GM23248 (cell line): ENCODE results near the gene SIVA1. TPM values are rescaled to one million over a fixed set of nuclear protein-coding genes. Genes with fewer than 3 reads are reported as not detected.

Source experiments
- DNase-seq: peaks from one replicate; pipeline ENCODE4 v3.0.0-alpha.2; 2015
- H2AFZ ChIP-seq: fragments of 200-600 bp; sonication (generic); 2 replicates; pipeline ENCODE4 v1.6.1; 2016; ENCODE audit warnings: antibody characterized with exemption
- H3F3A ChIP-seq: fragments of 200-600 bp; sonication (generic); 2 replicates; pipeline ENCODE4 v1.6.1; 2016; ENCODE audit warnings: mild to moderate bottlenecking, antibody characterized with exemption, mixed run types; ENCODE audit not compliant: insufficient read depth
- H3K27ac ChIP-seq: fragments of 200-600 bp; sonication (generic); 2 replicates; pipeline ENCODE4 v1.5.1; 2016; ENCODE audit warnings: mild to moderate bottlenecking
- H3K27me3 ChIP-seq: fragments of 200-600 bp; sonication (generic); replicated peaks from 2 replicates; pipeline ENCODE4 v1.6.1; 2016; ENCODE audit warnings: mild to moderate bottlenecking; ENCODE audit not compliant: insufficient read depth
- H3K36me3 ChIP-seq: fragments of 200-600 bp; sonication (generic); 2 replicates; pipeline ENCODE4 v1.6.1; 2016; ENCODE audit warnings: low read depth, mild to moderate bottlenecking
- H3K4me1 ChIP-seq: fragments of 200-600 bp; sonication (generic); 2 replicates; pipeline ENCODE4 v1.6.1; 2016; ENCODE audit warnings: mild to moderate bottlenecking; ENCODE audit not compliant: insufficient read depth
- H3K4me2 ChIP-seq: fragments of 200-600 bp; sonication (generic); one replicate; pipeline ENCODE4 v1.6.1; 2016; ENCODE audit warnings: mild to moderate bottlenecking; ENCODE audit not compliant: unreplicated experiment
- H3K4me3 ChIP-seq: fragments of 200-600 bp; sonication (generic); 2 replicates; pipeline ENCODE4 v1.5.1; 2016; ENCODE audit warnings: mild to moderate bottlenecking
- H3K79me2 ChIP-seq: fragments of 200-600 bp; sonication (generic); 2 replicates; pipeline ENCODE4 v1.6.1; 2016; ENCODE audit warnings: mild to moderate bottlenecking; ENCODE audit not compliant: insufficient read depth
- H3K9ac ChIP-seq: fragments of 200-600 bp; sonication (generic); 2 replicates; pipeline ENCODE4 v1.6.1; 2016; ENCODE audit warnings: mild to moderate bottlenecking
- H3K9me2 ChIP-seq: fragments of 200-600 bp; sonication (generic); 2 replicates; pipeline ENCODE4 v1.6.1; 2016; ENCODE audit warnings: mixed run types, mild to moderate bottlenecking, moderate library complexity; ENCODE audit not compliant: insufficient read depth
- H3K9me3 ChIP-seq: fragments of 200-600 bp; sonication (generic); one replicate; pipeline ENCODE4 v1.6.1; 2017; ENCODE audit warnings: low read depth
- H4K20me1 ChIP-seq: fragments of 200-600 bp; sonication (generic); 2 replicates; pipeline ENCODE4 v1.6.0; 2016; ENCODE audit not compliant: insufficient read depth
- EZH2 ChIP-seq: fragments of 200-600 bp; sonication (generic); IDR thresholded peaks from 2 replicates; pipeline ENCODE4 v1.6.1; 2018; ENCODE audit warnings: antibody characterized with exemption, mild to moderate bottlenecking; ENCODE audit not compliant: insufficient read depth, poor library complexity, severe bottlenecking
- EZH2phosphoT487 ChIP-seq: fragments of 200-600 bp; sonication (generic); IDR thresholded peaks from 2 replicates; pipeline ENCODE4 v1.6.1; 2018; ENCODE audit warnings: antibody characterized with exemption, moderate library complexity, mild to moderate bottlenecking, low read depth; ENCODE audit not compliant: insufficient read depth
- WGBS, 2 experiments: methylation state at CpG; one replicate each; pipeline ENCODE4 v1.1.6; 2015 to 2017; ENCODE audit warnings: low lambda C conversion rate in 2 of 2, low coverage in 1 of 2; ENCODE audit errors: missing lambda C conversion rate in 2 of 2; 5-methylcytosine and 5-hydroxymethylcytosine counted together
- in situ Hi-C: fragments of 300-500 bp; cut with MboI; formaldehyde crosslinking; loops from 2 replicates; pipeline ENCODE4 v1.15.0; 2020
- polyA plus RNA-seq: library from polyadenylated mRNA; unstranded; fragments of >200 nt; fragmentation: Nextera tagmentation; extraction: Ambion mirVana; gene quantifications from 2 replicates; pipeline ENCODE4 v1.2.1, GENCODE V29; 2016
- total RNA-seq: library from RNA; depleted of rRNA; stranded (reverse); fragments of >200 nt; shearing (Covaris generic); gene quantifications from 2 replicates; pipeline ENCODE4 v1.2.3, GENCODE V29; 2014

SIVA1 gene
- total and polyA plus RNA-seq, 2 experiments from 2014 or later, result 132 to 174 TPM

DNA sequence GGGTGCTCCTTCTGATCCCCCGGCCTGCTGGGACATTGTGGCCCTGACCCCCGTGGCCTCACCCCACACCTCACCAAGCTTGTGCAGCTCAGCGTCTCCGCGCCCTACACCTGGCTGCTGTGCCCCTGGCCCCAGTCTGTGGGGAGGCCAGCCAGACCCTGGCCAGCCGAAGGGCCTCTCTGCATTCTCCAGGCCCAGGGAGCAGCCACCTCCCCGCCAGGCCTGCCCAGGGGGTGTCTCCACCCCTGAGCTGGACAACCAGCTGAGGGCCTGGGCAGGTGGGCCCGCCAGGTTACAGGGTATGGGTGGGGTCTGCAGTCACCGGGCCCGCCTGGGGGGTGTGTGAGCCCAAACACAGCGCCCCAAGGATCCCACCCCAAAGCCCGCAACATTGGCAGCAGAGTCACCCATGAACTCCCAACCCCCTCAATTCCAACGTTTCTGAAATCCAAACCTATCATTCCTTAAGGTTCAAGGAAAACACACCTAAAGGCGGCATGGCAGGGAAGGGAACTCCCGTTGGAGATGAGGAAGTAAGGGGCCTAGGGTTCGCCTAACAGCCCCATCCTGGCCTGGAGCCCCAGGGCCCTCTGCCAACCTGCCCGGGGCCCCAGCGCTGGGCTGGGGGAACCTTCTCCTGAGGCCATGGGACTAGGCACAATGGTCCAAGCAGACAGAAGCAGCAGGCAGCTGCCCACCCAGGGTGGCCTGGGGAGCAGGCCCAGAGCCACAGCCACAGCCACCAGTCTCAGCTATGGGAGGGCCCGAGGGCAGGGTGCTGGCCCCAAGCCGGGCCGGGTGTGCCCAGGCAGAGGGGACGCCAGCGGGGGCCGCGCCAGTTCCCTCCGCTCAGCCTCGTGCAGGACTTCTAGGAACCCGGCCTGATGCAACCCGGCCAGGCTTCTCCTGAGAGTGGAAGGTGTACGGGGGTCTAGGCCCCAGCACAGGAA lies 34.1 kb downstream of the SIVA1 start:
- H3K9me2 ChIP-seq, result no peaks in the 10 kb centered on the region
- no peaks in the 10 kb centered on the region for H3K27me3 ChIP-seq
- no peak overlapping the region for H3K4me2 ChIP-seq
- no peak overlapping the region for H2AFZ ChIP-seq
- in situ Hi-C loops, result no loop called here
- H3K4me3 ChIP-seq, result no peak overlapping the region
- no peaks in the 10 kb centered on the region for H3K9me3 ChIP-seq
- TF ChIP-seq EZH2phosphoT487 (no peak), EZH2 (no peak)
- H3K79me2 ChIP-seq, result peaks cover 63% of the 10 kb centered on the region
- DNase-seq, result no peak
- no peaks in the 10 kb centered on the region for H3K4me1 ChIP-seq
- H4K20me1 ChIP-seq, result no peaks in the 10 kb centered on the region
- H3F3A ChIP-seq, result no peaks in the 10 kb centered on the region
- H3K36me3 ChIP-seq, result no peaks in the 10 kb centered on the region
- WGBS, 2 experiments, result 82% methylated on average over 30 of the region's 30 CpGs
- H3K9ac ChIP-seq, result no peak overlapping the region
- no peak overlapping the region for H3K27ac ChIP-seq

DNA sequence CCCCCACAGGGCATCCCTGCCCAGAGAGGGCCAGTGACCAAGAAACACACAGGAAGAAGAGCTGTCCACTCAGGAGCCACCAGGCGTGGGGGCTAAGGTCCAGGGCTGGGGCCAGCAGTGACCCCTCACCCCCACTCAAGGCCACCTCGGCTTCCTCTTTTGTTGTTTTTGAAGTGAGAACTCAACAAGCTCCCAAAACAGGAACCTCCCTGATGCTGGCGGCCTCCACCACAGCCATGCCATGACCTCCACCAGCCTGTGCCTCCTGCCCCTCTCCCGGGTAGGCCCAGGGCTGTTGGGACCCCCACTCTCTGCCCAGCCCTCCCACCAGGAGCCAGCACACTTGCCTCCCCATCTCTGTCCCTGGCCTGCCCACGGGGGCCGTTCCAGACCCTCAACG lies 34.8 kb downstream of the SIVA1 start:
- Histone ChIP-seq H3K4me3 (no peak overlapping the region), H3K9me3 (no peaks in the 10 kb centered on the region), H3K27ac (no peak overlapping the region), H3K9me2 (no peaks in the 10 kb centered on the region), H2AFZ (no peak overlapping the region), H3K79me2 (peaks cover 70% of the 10 kb centered on the region), H3K27me3 (no peaks in the 10 kb centered on the region), H3K4me1 (no peaks in the 10 kb centered on the region), H3K36me3 (no peaks in the 10 kb centered on the region), H3F3A (no peaks in the 10 kb centered on the region), H3K4me2 (no peak overlapping the region), H4K20me1 (no peaks in the 10 kb centered on the region), H3K9ac (no peak overlapping the region)
- TF ChIP-seq EZH2 (no peak), EZH2phosphoT487 (no peak)
- in situ Hi-C loops, result no loop called here
- no peak for DNase-seq
- WGBS, 2 experiments, result 82 to 90% methylated on average over 7 of the region's 7 CpGs

DNA sequence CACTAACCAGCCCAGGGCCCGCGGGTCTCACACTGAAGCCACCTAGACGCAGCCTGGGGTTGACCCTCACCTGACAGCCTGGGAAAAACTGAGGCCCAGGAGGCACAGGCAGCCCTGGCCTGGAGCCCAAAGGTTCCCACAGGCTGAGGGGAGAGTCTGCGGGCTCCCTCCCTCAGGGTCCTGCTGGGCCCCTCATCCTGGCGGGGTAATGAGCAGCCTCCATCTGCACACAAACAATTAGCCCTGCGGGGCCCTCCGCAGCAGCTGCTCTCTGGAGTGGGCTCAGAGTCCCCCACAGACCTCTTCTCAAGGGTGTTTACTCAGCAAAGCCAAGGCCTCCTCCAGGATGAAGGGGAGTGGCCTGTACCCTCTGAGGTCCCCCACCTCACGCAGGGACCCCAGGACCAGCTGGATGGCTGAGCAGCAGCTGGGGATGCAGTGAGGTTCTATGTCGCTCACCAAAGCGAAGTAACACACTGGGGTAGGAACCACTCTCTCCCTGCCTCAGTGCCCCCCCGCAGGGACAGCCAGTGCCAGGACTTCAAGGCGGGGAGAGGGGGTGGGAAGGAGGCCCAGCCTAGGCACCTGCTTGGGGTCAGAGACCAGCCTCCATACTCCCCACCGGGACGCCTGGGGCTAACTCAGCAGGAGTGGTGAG lies 35.3 kb downstream of the SIVA1 start:
- no peaks in the 10 kb centered on the region for H4K20me1 ChIP-seq
- DNase-seq, result no peak
- 91 to 98% methylated on average over 12 of the region's 14 CpGs for WGBS, 2 experiments

DNA sequence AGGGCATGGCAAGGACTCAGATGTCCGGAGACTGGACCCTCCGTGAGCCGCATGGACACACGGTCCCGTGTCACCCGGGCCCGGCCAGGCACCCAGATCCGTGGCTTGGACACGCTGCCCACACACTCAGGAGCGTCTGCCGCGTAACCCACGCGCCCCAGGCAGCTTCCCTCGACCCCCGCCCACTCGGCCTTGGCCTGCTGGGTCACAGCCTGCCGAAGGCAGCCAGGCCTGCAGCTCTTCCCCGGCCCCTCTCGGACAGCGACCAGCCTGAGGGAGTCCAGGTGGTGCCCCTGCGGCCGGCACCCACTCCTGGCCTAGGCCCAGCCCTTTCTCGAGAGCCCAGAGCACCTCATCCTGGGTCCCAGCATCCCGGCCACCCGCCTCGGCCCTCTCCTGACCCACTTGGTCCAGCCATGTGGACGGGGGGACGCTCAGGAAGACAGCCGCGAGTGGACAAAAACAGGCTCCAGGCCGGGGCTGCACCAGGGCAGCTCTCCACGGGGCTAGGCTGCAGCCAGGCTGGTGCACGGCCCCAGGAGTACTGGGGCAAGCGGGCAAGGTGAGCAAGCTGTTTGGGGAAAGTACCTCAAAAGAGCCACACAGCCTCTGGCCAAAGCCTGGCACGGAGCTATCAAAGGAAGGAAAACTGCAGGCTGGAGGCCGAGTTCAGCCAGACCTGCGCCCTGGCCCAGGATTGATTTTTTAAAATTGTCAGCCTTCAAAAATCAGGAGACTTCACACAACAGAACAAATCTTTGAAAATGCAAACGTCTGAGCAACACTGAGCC lies 36.1 kb downstream of the SIVA1 start:
- 91 to 92% methylated on average over 33 to 39 of the region's 39 CpGs for WGBS, 2 experiments
- in situ Hi-C loops, result no loop called here
- Histone ChIP-seq H3K9me3 (no peaks in the 10 kb centered on the region), H3K4me3 (no peak overlapping the region), H3K4me2 (no peak overlapping the region), H3K9me2 (no peaks in the 10 kb centered on the region), H3K27me3 (no peaks in the 10 kb centered on the region), H3F3A (no peaks in the 10 kb centered on the region), H3K4me1 (peaks cover 10% of the 10 kb centered on the region), H2AFZ (no peak overlapping the region), H3K36me3 (no peaks in the 10 kb centered on the region), H3K9ac (no peak overlapping the region), H3K27ac (no peak overlapping the region), H3K79me2 (peaks cover 84% of the 10 kb centered on the region), H4K20me1 (0 out of 2 replicates have a peak, but pooled peaks cover 5% of the 10 kb centered on the region)
- no peak for DNase-seq
- TF ChIP-seq EZH2phosphoT487, result no peak
- TF ChIP-seq EZH2, result no peak

More for the DNA sequence above, 35.3 kb downstream of the SIVA1 start:
- H2AFZ ChIP-seq, result no peak overlapping the region
- no peaks in the 10 kb centered on the region for H3K9me3 ChIP-seq
- in situ Hi-C loops, result no loop called here
- H3K4me2 ChIP-seq, result no peak overlapping the region
- no peaks in the 10 kb centered on the region for H3K27me3 ChIP-seq
- no peak overlapping the region for H3K4me3 ChIP-seq
- no peaks in the 10 kb centered on the region for H3F3A ChIP-seq
- H3K79me2 ChIP-seq, result peaks cover 76% of the 10 kb centered on the region
- H3K4me1 ChIP-seq, result peaks cover 4% of the 10 kb centered on the region; the same call in 1 of the 2 replicates
- no peak overlapping the region for H3K9ac ChIP-seq
- H3K36me3 ChIP-seq, result no peaks in the 10 kb centered on the region
- TF ChIP-seq EZH2phosphoT487 (no peak), EZH2 (no peak)
- no peak overlapping the region for H3K27ac ChIP-seq
- no peaks in the 10 kb centered on the region for H3K9me2 ChIP-seq
